NT2/D1 (cell line): Measurements from ENCODE around the gene NEK5.

Source experiments
- SUZ12 ChIP-seq: IDR thresholded peaks from 2 replicates; pipeline ENCODE4 v1.6.1; 2011; ENCODE audit not compliant: insufficient read length, insufficient read depth; ENCODE audit errors: extremely low read depth
- YY1 ChIP-seq: IDR thresholded peaks from 2 replicates; pipeline ENCODE4 v1.6.1; 2011; ENCODE audit not compliant: insufficient read length, insufficient read depth
- ZNF274 ChIP-seq: IDR thresholded peaks from 2 replicates; pipeline ENCODE4 v1.6.1; 2011; ENCODE audit warnings: mild to moderate bottlenecking, low read depth, low read length

DNA sequence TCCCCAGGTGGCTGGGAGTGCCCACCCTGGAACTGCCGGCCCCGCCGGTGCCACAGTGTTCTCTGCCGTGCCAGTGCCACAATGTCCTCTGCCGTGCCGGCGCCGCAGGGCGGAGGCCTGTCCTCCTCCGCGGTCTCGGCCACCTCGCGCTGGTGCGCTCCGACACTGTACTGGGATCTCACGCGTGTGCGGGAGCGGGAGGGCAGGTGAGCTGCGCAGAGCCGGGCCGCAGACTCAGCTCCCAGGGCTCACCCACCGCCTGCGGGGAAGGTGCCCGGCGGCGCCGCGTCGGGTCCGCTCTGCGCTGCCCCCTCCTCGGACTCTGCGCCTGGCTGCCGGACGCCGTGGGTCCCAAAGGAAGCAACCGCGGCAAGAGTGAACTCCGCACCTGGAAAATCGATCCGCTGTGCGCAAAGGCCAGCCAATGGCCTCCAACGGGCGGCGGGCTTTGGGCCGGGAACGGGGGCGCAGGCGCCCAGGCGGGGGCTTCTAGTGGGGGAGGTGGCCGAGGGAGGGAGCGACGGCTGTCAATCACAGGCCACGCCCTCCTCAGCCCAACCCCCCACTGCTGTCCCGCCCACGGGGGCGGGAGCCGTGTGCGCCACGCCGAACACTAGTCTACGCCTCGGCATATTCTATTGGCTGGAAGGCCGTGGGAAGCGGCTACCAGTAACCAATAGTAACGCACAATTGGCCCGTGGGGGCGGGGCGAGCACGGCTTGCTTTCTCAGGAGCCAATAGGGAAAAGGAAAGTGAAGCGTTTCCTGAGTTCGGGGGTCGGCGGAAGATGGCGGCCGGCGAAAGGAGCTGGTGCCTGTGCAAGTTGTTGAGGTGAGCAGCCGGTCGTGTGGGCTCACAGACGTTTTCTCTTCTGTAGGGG, 117.0 kb downstream of the NEK5 start, which contains the start of gene ALG11:
- TF ChIP-seq SUZ12 (no peak), YY1 (peak; percentile 47), ZNF274 (no peak)
